Brain microvascular endothelial cell (primary cell): ENCODE results near the gene ANP32A.
A peak's percentile ranks its signal among the peaks of the same experiment; 100 is the strongest.

Source experiments
- DNase-seq: peaks from one replicate; pipeline ENCODE4 v3.0.0-alpha.2; 2020
- H3K27ac ChIP-seq: fragments of 250-450 bp; sonication (Bioruptor Pico); 2 replicates; pipeline ENCODE4 v1.5.1; 2020; ENCODE audit warnings: mild to moderate bottlenecking, moderate library complexity
- H3K27me3 ChIP-seq: fragments of 250-450 bp; sonication (Bioruptor Pico); replicated peaks from 2 replicates; pipeline ENCODE4 v1.5.1; 2020; ENCODE audit warnings: mild to moderate bottlenecking
- H3K36me3 ChIP-seq: fragments of 250-450 bp; sonication (Bioruptor Pico); replicated peaks from 2 replicates; pipeline ENCODE4 v1.5.1; 2020; ENCODE audit warnings: mild to moderate bottlenecking
- H3K4me3 ChIP-seq: 2 replicates; pipeline ENCODE4 v1.5.1; 2011; ENCODE audit warnings: low read depth, mild to moderate bottlenecking, control low read depth, low read length, moderate library complexity
- CTCF ChIP-seq: IDR thresholded peaks from 2 replicates; pipeline ENCODE4 v1.5.1; 2011; ENCODE audit warnings: low read depth, mild to moderate bottlenecking, moderate library complexity, low read length, control low read depth, inconsistent platforms; ENCODE audit errors: missing control alignments
- in situ Hi-C: cut with HindIII; loops from 2 replicates; pipeline ENCODE4 v1.10.0; 2017; ENCODE audit warnings: low sequenced_read_pairs, low pct_ligation_motif_present

Gene ANP32A

GRCh38 chr15:68818769-68819494 is 1.8 kb downstream of the ANP32A start:
- Histone ChIP-seq H3K4me3 (peak overlapping the region; percentile 95), H3K27me3 (no peaks in the 10 kb centered on the region), H3K36me3 (no peaks in the 10 kb centered on the region), H3K27ac (peak overlapping the region; percentile 91)
- TF ChIP-seq CTCF = no peak
- in situ Hi-C loops = no loop called here
- DNase-seq = no peak

- H3K4me3 ChIP-seq = peak overlapping the region; percentile 95
- H3K36me3 ChIP-seq = no peaks in the 10 kb centered on the region
- no peaks in the 10 kb centered on the region for H3K27me3 ChIP-seq
- in situ Hi-C loops = no loop called here
- no peak for TF ChIP-seq CTCF
- H3K27ac ChIP-seq = peak overlapping the region; percentile 91
- peak; percentile 42 for DNase-seq
These were observed 2.5 kb downstream of the ANP32A start for GRCh38 chr15:68818066-68818768.

- Histone ChIP-seq H3K27ac (peak overlapping the region; percentile 91), H3K4me3 (peak overlapping the region; percentile 95), H3K27me3 (no peaks in the 10 kb centered on the region), H3K36me3 (no peaks in the 10 kb centered on the region)
- in situ Hi-C loops = no loop called here
- DNase-seq = peak; percentile 22
- TF ChIP-seq CTCF = no peak
These were observed 3.2 kb downstream of the ANP32A start for GRCh38 chr15:68817304-68818065.

DNA sequence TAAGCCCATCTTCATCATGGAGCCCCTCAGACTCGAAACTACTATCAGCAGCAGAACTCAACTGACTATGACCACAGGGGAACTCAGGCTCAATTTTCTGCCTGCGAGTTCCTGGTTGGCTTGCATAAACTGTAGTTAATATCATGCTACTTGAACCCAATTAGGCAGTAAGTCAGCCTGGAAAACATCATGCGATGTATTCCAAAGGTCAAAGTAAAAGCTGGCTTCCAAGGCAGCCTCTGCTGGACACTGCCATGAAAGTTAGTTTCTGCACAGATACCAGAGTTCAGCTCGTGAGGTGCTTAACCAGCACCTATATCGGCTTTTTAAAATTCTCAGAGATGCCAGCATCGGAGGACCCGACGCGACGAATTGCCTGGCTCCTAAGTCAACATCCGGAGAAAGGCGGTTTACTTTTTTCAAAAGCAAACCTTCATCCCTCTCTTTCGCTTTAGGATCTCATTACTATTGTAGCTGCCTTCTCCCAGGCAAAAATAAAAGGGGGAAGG is 3.8 kb downstream of the ANP32A start:
- in situ Hi-C loops = no loop called here
- H3K36me3 ChIP-seq = no peaks in the 10 kb centered on the region
- H3K27ac ChIP-seq = peak overlapping the region; percentile 91
- TF ChIP-seq CTCF = no peak
- DNase-seq = no peak
- H3K4me3 ChIP-seq = peak overlapping the region; percentile 95
- H3K27me3 ChIP-seq = no peaks in the 10 kb centered on the region

DNA sequence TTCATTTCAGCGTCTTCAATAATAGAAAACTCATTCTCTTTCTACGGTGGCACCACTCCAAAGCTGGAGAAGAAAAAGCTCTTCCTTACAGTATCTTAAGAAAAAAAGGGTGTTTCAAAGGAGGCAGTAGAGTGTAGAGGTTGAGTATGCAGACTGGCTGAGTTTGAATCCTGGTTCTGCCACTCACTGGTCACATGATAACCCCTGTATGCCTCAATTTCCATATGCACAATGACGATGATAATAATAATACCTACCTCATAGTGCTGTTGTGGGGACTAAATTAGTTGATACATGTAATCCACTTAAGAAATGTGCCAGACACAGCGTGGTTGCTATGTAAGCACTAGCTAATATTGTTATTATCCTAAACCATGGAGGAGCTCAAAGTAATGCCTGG is 4.5 kb downstream of the ANP32A start:
- Histone ChIP-seq H3K36me3 (no peaks in the 10 kb centered on the region), H3K4me3 (no peak overlapping the region), H3K27ac (no peak overlapping the region), H3K27me3 (no peaks in the 10 kb centered on the region)
- no peak for DNase-seq
- no peak for TF ChIP-seq CTCF
- in situ Hi-C loops = no loop called here
